ENCODE results near the gene GRB2.

DNA sequence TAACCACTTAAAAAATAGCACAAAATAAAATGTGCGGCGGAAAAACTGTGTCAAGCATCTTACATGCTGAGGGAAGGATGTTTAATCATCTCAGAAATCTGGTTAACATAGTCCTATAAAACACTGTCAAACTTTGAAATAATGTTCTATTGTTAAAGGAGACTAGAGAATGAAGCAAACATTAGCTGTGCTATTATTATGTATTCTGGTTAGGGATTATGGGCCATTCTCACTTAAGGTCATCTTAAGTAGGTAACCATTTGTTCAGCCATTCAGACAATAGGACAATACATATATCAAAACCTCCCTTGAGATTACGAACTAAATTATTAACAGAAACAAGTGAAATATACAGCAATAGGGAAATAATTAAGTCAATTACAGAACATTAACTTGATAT lies 24.7 kb downstream of the GRB2 start:
- TF ChIP-seq EZH2phosphoT487 (IDR thresholded peaks at IDR 0.05; ENCODE audit: insufficient read depth, low read depth) (no peak), EZH2 (IDR thresholded peaks at IDR 0.05; ENCODE audit: insufficient read depth, poor library complexity, severe bottlenecking) (no peak)

All from GM23248 (cell line).